Heart left ventricle (tissue), 13 donors: Measurements from ENCODE around the gene TBC1D3B.

Source experiments
- CTCF ChIP-seq, 12 donors: fragments of 200-600 bp; sonication (generic) in 4 of 12; IDR thresholded peaks; one replicate each; pipeline versions ENCODE4 v1.5.0 to v1.8.0; 2018 to 2022; ENCODE audit warnings: antibody characterized with exemption in 12 of 12, mild to moderate bottlenecking in 5 of 12
- POLR2A ChIP-seq, 2 donors: fragments of 450-650 bp; IDR thresholded peaks; one replicate each; pipeline ENCODE4 v1.6.1; 2017; ENCODE audit warnings: antibody characterized with exemption in 2 of 2, mild to moderate bottlenecking in 2 of 2, moderate library complexity in 2 of 2
- donor health status: ischemic (EF 13 %, LVEDD 7.1; RV severe dilation, severe dysfunction).
- donor health status: DM: no; HTN: yes; CAD: no.
- donor health status: DM: no; HTN: no; CAD: no.
- donor health status: ischemic (EF 25% LVEDD 6.9; RV normal size, moderate dysfunction).
- donor health status: ischemic (EF 25% LVEDD 5.7; RV mildly dilated, moderate dysfunction).
- donor health status: ischemic (EF 35%, LVEDD 5.7; RV mildly dilated, moderate dysfunction).
- donor health status: nonischemic (EF 11% LVEDD 7.7; RV severe dilation, severe dysfunction).
- donor health status: DM: yes; HTN: yes; CAD: no.
- donor health status: PGD.
- donor health status: ischemic (EF 29% LVEDD 5.4; RV normal size, mild dysfunction).
- donor health status: nonischemic (EF 23%, LVEDD 6.1; RV moderate dilation, normal function).

- TF ChIP-seq CTCF (IDR thresholded peaks at IDR 0.05): peak in 1 of 12 donors; percentile 16
- TF ChIP-seq POLR2A (IDR thresholded peaks at IDR 0.05): no peak
These were observed 6.8 kb upstream of the TBC1D3B start for GRCh38 chr17:36183001-36183971.
